NCI-H2227 (cell line): ENCODE data around the gene SIM1.

Experiments
- DNase-seq: peaks from one replicate; lab custom pipeline; 2025; ENCODE audit not compliant: unreplicated experiment; lab: John Stamatoyannopoulos, UW

SIM1 gene

DNA sequence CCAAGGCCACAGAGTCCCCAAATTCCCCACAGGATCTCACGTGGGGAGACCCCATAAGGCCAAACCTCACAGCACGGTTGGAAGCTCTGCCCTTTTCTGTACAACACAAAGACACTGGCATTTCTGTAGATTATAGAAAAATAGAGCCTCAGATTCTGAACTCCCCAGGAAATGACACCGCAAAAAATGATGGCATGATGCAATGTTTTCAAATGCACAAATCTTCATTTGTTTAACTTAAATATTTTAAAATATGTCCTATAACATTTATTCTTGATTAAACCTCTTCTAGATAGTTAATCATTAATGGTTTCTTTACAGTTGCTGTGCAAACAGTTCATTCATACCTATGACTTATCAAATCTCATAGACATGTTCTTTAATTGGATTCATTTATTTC is 33.8 kb downstream of the SIM1 start:
- DNase-seq, result no peak

DNA sequence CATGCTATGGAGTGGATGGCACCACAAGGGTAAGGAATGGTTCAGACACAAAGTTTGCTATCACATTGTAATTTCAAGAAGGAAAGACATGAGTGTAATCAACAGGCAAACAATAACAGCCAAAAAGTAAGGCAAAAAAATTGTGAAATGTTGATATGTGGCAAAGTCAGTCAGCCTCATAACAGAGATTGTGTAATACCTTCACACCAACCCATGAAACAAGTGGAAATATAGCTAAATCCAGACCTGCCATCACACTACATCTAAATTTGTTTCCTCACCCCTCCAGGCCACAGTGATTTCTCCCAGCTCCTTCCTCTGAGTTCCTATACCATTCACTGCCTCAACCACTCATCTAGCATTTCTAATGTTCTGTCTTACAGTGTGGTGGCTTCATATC is 37.3 kb downstream of the SIM1 start:
- DNase-seq, result no peak

DNA sequence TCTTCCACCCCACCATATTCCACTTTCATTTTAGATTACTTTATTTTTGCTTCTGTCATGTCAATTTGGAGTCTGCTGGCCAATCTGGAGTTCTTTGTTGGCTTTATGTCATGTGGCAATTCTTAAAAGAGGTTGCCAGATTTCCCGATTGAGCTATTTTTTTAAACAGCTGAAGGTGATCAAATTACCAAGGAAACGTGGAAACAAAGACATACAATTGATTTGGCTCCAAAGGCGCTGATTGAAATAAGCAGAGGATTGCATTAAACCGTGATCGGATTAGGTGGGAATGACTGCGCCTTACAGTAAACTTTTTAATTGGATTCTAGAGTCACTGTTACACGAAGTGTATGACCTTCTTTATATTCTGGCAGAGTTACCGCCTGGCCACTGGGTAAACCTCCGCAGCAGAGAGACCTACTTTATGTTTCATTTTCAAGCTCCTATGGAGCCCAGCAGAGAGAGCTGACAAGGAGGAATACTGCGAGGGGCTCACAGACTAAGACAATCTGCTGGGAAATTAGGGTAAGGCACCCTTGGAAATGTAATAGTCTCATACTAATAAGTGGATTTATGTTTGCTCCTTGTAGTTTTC is 37.9 kb downstream of the SIM1 start:
- DNase-seq, result no peak

DNA sequence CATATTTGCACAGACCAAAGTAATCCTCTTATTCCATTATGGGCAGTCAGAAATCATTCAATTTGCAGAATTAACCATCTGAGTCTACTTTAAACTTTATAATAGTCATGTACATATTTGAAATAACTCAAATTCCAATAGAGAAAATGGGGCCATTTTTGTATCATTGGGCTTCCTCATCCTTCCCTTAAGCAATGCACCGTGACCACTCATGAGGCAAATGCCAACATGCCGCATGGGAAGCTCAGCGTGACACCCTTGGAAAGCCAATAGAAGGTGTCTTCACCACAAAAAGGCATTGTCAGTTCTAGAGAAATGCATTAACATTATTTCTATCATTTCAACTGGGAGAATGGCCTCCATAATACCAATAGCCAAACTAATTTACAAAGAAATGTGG is 38.5 kb downstream of the SIM1 start:
- DNase-seq, result no peak

DNA sequence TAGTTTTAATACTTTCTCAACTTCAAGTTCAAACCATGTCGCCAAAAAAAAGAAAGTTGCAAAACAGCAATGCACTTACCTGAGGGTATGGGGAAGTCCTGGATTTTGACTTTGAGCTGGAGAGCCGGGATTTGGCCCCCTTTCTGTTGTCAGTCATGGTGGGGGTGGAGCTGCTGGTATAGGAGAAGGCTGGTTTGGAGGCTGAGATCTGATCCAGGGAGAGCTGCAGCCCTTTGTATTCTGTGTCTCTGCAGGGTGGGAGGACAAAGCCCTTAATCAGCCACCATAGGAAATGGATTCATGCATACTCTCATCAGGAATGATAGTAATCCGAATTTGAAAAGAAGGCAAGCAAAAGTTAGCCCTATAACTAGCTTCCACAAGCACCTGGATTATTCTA is 44.0 kb downstream of the SIM1 start:
- no peak for DNase-seq

DNA sequence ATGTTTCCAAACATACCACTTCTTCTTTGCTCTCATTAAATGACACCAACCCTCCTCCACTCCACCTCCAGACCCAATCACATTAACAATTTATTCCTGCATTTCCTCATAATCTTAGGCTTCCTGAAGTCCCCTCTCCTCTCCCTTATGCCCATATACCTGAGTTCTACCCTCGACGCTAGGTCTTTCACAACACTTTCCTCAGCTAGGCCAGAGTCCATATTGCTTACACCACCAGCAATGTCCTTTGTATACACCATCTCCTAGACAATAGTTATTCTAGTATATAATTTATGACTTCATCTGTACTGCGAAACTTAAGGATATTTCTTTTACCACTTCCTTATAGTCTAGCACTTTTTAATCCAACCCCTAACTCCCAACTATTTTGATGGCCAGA is 47.7 kb downstream of the SIM1 start:
- no peak for DNase-seq

DNA sequence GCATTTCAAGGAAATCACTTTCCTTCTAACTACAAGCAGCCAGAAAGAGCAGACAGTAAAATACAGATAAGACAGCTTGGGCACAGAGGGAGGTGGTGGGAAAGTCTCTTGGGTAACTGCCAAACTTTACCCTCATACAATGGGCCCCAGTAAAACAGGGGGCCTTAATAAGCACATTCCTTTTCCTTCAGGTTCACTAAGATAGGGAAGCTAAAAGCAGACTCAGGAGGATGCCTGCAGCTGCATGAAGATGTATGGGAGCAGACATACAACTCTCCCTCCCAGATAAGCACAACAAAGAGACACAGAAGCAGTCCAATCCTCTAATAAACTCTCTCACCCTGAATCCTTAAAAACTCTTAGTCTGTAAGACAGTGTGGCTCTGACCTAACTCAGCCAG is 49.0 kb downstream of the SIM1 start:
- no peak for DNase-seq

DNA sequence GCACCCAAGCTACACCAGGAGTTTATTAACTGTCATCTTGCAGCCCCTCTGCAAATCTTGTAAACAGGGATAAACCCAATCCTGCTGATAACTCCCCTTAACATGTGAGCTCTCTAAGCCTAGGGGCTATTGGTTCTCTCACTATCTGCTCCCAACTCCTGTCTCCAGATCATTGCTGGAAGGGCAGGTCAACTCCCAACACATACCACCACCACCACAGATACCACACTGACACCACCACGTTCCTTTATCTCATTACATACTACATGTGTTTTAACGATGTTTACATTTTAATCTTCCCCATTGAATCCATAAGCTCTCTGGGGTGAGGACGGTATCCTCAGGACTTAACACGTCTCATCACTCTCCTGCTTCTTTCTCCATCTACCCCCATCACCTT is 51.8 kb downstream of the SIM1 start:
- DNase-seq, result no peak

DNA sequence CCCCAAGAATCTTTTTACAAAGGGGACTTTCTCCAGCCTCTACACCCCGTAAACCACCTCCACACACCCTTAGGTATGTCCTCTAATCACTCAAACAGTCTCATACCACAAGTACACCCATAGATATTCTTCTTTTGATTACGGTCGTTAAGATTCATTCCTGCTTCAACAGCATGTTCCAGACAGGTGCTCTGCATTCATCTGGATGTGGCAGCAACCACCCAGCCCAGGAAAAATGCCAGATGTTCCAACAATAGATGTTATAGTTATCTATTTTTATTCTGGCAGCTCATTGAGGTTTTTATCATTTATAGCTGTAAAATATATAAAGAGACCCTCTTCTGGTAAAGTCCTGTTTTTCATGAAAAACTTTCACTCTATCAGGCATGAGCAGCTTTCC is 60.7 kb downstream of the SIM1 start:
- DNase-seq, result no peak

DNA sequence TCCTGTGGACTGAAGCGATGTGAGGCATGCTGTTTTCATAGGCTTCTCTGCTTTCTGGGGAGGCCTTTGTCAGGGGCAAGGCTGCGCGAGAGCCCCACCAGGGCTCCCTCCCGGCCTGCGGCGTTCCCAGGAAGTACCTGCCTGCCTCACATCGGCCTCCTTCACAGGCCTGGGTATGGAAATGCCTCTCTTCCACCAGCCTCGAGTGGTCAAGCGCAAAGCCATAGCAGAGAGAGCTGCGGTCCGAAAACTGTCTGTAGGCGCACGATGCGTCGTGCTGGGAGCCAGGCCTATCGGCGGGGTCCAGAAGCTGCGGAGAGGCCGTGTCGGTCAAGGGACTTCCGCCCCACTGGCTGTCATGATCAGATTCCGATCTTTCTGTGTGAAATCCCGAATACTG is 71.2 kb downstream of the SIM1 start:
- no peak for DNase-seq

DNA sequence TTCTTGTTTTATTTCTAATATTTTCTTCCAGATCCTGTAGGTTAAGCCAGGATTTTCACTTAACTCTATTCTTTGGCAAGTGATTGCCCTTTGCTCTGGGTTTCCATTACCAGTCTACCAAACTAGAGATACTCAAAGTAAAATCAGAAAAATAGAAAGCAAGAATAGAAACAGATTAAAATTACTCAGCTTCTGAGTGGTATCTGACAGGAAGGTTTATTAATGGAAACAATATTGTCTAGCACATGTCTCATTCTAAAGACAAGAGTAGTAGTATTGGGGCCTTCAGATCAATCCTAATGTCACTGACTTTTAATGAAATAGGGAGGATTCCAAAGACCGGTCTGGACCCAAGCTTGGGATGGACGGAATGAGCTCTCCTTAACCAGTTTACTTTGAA is 72.3 kb downstream of the SIM1 start:
- DNase-seq, result no peak

DNA sequence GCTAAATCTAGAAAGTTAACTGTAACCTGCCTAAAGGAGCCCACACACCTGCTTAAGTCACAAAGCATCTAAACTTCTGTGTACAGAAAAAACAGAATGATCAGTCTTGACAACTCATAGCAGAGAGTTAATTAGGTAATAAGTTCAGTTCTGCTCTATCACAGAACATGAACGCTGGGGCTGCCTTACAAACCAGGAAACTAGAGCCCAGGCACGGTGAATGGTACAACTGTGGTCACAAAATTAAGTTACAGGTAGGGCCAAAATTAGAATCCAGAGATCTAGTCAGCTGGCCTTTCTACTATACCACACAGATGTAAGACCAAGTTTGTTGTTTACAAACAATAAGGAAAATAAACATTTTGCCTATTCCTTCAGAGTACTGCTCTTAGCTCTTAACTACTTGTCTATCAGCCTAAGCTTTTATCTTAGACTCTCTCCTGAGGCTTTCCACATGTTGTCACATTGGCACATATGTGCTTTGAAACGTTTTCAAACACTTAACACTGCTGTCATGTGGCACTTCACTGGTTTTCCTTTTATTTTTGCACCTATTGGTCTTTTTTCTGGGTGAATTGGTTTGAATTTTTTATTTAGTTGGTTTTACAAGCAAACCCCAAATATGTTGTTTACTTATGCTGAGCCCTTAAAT is 75.7 kb downstream of the SIM1 start:
- no peak for DNase-seq

DNA sequence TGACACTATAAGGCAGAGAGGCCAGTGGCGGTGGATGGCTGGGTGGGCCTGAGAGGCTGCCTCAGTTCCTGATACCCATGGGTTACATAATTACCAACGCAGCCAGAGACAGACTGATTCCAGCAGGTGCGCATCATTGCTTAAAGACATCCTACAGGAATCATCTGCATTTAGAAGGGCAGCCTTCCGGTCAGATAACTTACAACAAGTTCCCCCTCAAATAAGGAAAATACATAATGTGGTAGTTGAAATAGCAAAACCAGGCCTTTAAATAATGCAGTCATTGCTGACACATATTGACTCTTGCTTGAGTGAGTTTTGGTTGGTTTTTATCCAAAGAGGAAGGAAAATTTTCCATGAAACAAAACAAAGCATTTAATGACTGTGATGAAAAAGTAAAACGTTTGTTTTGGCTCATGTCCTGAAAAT is 81.9 kb downstream of the SIM1 start:
- DNase-seq, result no peak

DNA sequence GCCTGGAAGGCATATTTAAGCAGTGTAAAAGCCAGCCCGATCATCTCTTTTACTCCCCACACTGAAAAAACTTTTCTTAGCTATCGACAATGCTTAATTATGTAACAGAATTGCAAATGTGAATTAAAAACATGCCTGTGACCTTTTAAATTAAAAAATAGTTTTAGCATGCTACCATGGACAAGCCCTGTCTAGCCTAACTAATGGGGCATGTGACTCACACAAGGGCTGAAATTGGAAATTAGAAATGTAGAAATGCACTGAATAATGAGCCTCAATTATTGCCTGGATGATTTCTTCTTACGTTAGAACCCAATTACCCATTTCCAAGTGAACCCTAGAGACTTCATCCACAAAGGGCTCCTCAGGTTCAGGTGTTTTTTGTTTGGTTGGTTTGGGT is 82.7 kb downstream of the SIM1 start:
- DNase-seq, result no peak

DNA sequence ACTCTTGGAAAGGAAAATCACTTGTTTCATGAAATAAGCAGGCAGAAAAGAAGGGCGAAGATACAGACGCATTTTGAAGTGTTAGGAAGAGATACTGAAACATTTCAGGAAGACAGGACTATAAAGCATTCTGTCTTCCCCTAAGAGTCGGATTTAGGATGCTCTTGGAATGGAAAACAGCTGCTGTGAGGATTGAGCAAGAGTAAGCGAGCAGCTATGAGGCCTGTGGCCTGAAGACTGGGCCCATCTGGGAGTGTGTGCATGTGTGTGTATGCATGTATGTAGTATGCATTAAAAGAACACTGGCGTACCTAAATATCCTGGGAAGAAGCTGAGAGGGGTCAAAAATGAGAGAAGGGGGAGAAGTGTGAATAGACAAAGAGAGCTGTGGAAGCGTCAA is 83.6 kb downstream of the SIM1 start:
- DNase-seq, result no peak

DNA sequence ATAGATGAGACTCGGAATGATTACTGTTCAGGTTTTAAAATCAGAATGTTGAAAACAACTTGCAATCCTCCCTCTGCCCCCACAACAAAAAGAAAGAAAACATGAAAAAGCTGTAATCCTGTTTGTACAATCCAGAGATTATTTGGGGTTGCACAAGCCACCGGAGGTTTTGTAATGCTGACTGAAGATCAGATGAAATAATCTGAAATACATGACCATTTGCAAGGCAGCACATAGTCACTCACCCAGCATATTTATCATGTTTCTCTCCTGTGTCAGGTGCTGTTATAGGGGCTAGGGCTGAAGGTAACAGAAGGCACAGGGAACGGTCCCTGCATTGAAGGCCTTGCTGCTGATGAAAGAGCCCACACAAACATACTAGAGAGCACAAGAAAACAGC is 85.3 kb downstream of the SIM1 start:
- DNase-seq, result no peak

DNA sequence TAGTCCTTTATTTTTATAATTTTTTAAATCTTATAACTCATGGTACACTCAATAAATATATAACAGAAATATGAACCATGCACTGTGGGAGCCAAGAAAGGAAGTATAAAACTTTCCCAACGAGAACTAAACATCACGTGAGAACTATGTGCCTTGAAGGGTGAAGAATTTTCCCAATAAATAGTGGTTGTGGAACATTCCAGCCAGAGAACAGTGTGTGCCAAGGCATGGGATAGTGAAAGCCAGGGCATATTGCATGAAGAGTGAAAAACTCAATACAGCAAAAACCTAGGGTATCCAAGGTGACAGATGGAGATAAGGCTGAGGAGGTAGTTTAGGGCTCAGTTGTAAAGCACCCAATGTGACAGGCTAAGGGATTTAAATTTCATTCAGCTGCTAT is 86.1 kb downstream of the SIM1 start:
- no peak for DNase-seq

DNA sequence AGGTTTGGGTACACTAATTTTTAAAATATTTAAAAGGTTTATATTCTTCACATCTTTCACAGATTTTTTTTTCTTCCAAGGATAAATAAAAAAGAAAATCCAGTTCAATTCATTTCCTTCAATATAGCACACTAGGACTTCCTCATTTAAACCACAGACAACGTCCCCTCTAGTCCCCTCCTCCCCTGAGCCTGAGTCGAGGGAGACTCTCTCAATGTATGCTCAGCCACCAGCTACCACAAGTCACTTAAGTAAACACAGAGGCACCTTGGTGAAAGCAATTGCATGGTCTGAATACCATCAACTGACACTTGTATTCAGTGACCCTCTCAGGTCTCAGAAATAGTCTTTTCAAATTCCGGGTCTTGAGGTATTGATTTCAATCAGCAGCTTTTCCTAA is 88.6 kb downstream of the SIM1 start:
- DNase-seq, result peak; percentile 19

DNA sequence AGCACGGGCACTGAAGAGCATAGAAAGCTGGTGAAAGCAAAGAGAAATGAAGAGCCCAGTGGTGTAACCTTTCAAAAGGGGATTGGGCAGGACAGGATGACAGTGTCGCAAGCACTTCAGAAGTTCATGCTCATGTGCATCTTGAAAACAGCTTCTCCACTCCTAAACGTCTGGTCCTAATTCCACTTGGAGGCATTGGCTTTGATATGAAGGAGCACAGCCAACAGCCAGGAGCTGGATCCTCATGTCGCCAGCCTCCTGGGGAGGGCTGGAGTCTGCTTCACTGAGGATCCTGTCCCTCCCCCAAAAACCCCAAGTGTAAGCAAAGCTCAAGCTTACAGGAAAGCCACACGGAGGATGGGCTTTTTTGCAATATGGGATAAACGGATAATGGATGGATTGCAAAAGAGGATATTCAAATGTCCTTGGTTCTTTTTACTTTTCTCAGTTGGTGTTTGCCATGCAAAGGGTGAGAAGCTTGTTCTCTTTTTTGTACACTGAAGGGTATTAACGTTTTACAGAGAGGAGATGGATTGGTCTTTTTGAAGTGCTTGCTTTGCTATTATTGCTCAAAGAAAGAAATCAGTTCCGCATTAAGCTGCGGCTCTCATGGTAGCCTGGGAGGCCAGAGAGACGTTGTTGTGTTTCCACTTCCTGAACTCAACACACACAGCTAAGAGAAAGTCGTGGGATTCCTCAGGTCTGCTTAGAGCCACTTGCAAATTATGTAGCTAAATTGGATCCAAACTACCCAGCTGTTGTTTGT is 92.2 kb downstream of the SIM1 start:
- DNase-seq, result no peak

DNA sequence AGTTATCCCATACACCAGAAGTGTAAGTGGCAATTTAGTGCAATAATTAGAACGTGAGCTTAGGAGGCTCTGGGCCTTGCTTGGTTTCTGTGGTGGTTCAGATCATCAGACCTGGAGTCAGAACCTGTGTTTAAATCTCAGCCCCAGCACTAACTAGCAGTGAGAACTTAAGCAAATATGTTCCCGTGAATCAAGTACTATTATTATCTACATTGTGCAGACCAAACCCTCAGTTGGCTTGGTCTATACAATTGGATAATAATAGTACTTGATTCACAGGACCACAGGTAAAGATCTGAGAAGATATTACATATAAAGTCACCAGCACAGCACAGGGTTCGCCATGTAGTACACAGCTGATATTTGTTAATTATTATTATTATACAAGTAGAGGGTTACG is 93.1 kb downstream of the SIM1 start:
- DNase-seq, result peak; percentile 51

DNA sequence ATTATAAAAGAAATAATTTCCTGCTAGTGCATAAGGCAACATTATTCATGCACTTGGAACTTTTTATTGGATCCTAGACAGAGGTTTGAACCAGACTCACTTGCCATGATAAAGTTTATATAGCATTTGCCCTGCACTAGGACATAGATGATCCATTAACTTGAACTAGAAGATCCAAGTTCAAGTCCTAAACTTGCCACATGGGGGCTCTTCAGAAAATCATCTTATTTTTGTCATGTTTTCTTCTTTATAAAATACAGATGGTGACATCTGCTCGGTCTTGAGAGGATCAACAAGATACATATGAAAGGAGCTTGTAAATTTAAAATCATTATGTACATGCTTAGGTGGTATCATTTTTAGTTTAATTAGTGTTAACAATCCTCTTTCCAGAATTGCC is 94.5 kb downstream of the SIM1 start:
- no peak for DNase-seq

DNA sequence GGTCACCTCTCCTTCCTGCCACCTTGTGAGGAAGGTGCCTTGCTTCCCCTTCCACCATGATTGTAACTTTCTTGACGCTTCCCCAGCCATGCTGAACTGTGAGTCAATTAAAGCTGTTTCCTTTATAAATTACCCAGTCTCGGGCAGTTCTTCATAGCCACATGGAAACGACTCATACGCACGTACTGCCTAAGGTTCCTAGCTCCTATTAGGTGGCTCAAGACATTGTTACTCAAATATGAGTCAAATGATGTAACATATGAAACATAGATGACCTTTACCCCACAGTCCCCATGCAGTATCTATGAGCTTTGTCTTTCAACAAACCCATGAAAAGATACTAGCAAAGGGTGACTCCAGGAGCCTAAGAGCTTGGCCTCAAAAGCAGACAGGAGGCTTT is 98.3 kb downstream of the SIM1 start:
- no peak for DNase-seq

DNA sequence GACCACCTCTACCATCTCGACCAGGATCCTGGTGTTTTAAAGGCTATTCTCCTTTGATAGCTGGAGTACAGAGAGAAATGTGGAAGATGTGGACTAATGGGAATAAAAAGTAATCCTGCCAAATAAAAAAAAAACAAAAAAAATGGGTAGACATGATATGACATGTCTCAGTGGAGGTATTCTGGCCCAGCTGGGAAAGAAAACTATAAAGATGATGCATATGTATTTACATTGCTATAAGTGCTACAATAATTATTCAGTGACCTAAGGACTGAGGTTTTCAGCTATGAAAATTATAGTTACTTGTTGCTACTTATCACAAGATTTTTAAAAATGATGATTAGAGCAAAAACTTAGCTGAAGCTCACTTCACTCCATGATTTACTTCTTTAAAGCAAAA is 101.1 kb downstream of the SIM1 start:
- DNase-seq, result no peak
